Naive thymus-derived CD8-positive, alpha-beta T cell (primary cell): ENCODE measurements around the gene UNC5B. TPM values are rescaled to one million over a fixed set of nuclear protein-coding genes. Genes with fewer than 3 reads are reported as not detected.

Source experiments
- ATAC-seq, 2 donors: fragments of 150-1000 bp; cut with Tn5 transposase in 1 of 2; sonication (Bioruptor Pico), chemical (Tn5 transposase) in 1 of 2; 1 replicate in 1 of 2; 2 replicates in 1 of 2; pipeline ENCODE4 v1.10.0; 2021; ENCODE audit warnings: mild to moderate bottlenecking in 2 of 2, moderate library complexity in 2 of 2
- POLR2A ChIA-PET: fragments of 350-600 bp; sonication (Branson Sonifier 250); formaldehyde crosslinking; loops from one replicate; lab custom pipeline; 2021; ENCODE audit warnings: antibody characterized with exemption; lab: Charles Lee
- DNase-seq, 10 donors: peaks; one replicate each; pipeline versions ENCODE4 v3.0.0 to v3.0.0-alpha.2; 2020 to 2022
- H3K27ac Mint-ChIP-seq, 10 donors: one replicate each; pipeline ENCODE4 v1.8.0; 2020 to 2022; ENCODE audit warnings: mild to moderate bottlenecking in 10 of 10, mixed read lengths in 10 of 10, moderate library complexity in 4 of 10, inconsistent platforms in 1 of 10
- H3K27me3 Mint-ChIP-seq, 5 donors: one replicate each; pipeline ENCODE4 v1.8.0; 2021 to 2022; ENCODE audit warnings: mixed read lengths in 5 of 5
- H3K36me3 Mint-ChIP-seq, 3 donors: one replicate each; pipeline ENCODE4 v1.8.0; 2020 to 2022; ENCODE audit warnings: mixed read lengths in 3 of 3, mild to moderate bottlenecking in 2 of 3, inconsistent platforms in 1 of 3
- H3K4me1 Mint-ChIP-seq, 4 donors: one replicate each; pipeline ENCODE4 v1.8.0; 2021 to 2022; ENCODE audit warnings: mixed read lengths in 4 of 4
- H3K4me3 Mint-ChIP-seq, 10 donors: one replicate each; pipeline ENCODE4 v1.8.0; 2020 to 2022; ENCODE audit warnings: mild to moderate bottlenecking in 10 of 10, mixed read lengths in 10 of 10, moderate library complexity in 6 of 10, inconsistent platforms in 1 of 10
- H3K9me3 Mint-ChIP-seq, 9 donors: one replicate each; pipeline ENCODE4 v1.8.0; 2020 to 2022; ENCODE audit warnings: mixed read lengths in 9 of 9, mild to moderate bottlenecking in 3 of 9, inconsistent platforms in 1 of 9, moderate library complexity in 1 of 9
- polyA plus RNA-seq, 3 donors: library from polyadenylated mRNA; unstranded; fragments of 300-500 nt; fragmentation: Illumina TruSeq; gene quantifications; one replicate each; pipeline ENCODE4 v1.2.3, GENCODE V29; 2021
- total RNA-seq, 8 experiments: library from RNA in 2 of 8; stranded (reverse) in 2 of 8; gene quantifications; one replicate each; pipeline ENCODE4 v1.2.3 and lab custom pipeline; 2021 to 2026

Gene UNC5B
- total RNA-seq = not detected
- polyA plus RNA-seq = under 1 TPM in 1 of 3 donors, not detected in 2; 0.03 TPM
- total RNA-seq (lab: John Stamatoyannopoulos, UW) = 0 to 2.8 (median 0.26) reads per million in 6 experiments

DNA sequence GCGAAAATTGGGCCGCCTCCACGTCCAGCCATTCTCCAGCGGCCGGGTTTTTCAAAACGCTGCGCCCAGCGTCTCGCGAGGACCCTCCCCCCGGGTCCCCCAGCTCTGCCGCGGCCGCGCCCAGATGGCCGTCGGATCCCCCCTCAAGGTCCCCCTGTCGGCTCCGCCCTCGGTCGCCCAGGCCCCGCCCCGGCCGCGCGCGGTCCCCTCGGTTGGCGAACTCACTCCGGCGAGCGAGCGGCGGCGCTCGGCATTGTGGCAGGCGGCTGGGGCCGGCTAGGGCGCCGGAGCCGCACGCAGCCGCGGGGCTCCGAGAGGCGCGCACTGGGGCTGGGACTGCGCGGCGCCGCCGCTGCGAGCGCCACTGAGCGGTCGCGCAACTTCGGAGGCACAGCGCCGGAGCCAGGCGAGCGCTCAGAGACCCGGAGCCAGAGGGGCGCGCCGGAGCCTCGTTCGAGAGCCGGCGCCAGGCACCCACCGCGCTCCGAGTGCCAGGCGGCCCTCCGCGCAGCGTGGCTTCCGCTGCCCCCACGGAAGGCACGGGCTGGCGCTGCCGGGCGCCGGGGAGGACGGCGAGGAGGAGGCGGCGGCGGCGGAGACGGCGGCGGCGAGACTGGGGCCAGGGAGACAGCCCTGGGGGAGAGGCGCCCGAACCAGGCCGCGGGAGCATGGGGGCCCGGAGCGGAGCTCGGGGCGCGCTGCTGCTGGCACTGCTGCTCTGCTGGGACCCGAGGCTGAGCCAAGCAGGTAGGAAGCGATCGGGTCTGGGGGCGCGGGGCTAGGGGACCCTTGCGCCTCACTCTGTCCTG is at the start of gene UNC5B:
UNC5B (plus strand) TSS at position 253 of the 809 bp plus-strand sequence; CDS start at position 669, 416 bp downstream.
- Mint-ChIP-seq H3K27me3 (peaks cover 34 to 67% (median 57%) of the 10 kb centered on the region in 5 donors), H3K36me3 (no peaks in the 10 kb centered on the region), H3K4me3 (peak within 1 kb of the TSS; percentile 65 to 84 (median 76)), H3K9me3 (peaks cover 0 to 2% (median 0%) of the 10 kb centered on the region in 9 donors), H3K27ac (peak within 1 kb of the TSS in 2 of 10 donors; percentile 18 to 35), H3K4me1 (peaks cover 3 to 25% (median 22%) of the 10 kb centered on the region in 4 donors)
- DNase-seq = peak; percentile 25 to 77 (median 41)
- ATAC-seq = peak; percentile 74 to 87
- POLR2A ChIA-PET = no interaction called here

DNA sequence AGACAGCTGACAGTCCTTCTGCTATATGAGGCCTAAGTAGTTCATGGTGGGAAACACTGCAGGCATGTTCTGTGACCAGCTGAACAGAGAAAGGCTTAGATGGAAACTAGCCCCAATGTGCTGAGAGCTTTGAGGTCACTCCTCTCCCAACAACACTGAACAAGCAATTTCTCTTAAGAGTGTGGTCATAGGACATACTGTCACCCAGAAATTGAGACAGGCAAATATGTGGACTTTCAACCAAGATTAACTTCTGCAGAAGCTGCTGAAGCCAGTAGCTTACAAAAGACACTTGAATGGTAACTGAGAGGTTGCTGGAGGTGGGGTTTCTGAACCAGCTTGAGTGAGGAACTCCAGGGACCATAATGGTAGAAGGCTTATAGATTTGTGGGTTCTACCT is 38.9 kb upstream of the UNC5B start:
- H3K9me3 Mint-ChIP-seq = no peaks in the 10 kb centered on the region
- POLR2A ChIA-PET = no interaction called here
- DNase-seq = no peak
- no peaks in the 10 kb centered on the region for H3K36me3 Mint-ChIP-seq
- no peak overlapping the region for H3K27ac Mint-ChIP-seq
- H3K27me3 Mint-ChIP-seq = peaks cover 0 to 4% (median 2%) of the 10 kb centered on the region in 5 donors
- no peak overlapping the region for H3K4me3 Mint-ChIP-seq
- no peaks in the 10 kb centered on the region for H3K4me1 Mint-ChIP-seq
- ATAC-seq = no peak

- Mint-ChIP-seq H3K36me3 (no peaks in the 10 kb centered on the region), H3K9me3 (no peaks in the 10 kb centered on the region), H3K4me3 (no peak overlapping the region), H3K4me1 (peaks cover 0 to 2% (median 0%) of the 10 kb centered on the region in 4 donors), H3K27ac (no peak overlapping the region), H3K27me3 (peaks cover 0 to 4% (median 2%) of the 10 kb centered on the region in 5 donors)
- no peak for ATAC-seq
- DNase-seq = no peak
- POLR2A ChIA-PET = no interaction called here
These were observed 35.7 kb upstream of the UNC5B start for GRCh38 chr10:71176661-71177060.

DNA sequence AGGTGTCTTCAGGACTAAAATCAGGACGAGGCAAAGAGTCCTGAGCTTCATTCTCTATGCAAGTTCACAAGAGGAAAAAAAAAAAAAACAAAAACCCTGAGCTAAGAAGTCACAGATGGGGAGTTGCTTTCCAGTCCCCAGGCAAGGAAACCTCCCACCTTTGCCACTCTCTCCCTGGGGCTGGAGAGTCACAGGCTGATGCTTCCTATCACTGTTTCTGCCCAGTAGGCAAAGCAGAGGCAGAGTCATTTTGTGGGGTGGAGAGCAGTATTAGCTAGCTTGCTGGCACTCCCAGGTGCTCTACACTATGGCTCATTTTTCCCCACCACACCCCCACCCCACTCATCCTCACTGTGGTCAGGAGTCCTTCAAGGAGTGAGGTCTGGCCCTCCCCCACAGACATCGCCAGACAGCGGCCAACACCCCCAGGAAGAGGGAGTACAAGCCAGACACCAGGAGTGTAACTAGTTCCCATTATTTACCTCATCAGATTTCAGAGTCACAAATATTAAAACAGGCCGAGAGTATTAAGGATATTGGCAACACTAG is 34.6 kb upstream of the UNC5B start:
- H3K27ac Mint-ChIP-seq = peak overlapping the region in 1 of 10 donors; percentile 38
- no peaks in the 10 kb centered on the region for H3K9me3 Mint-ChIP-seq
- DNase-seq (no peak), ATAC-seq (no peak)
- POLR2A ChIA-PET = no interaction called here
- H3K4me3 Mint-ChIP-seq = no peak overlapping the region
- no peaks in the 10 kb centered on the region for H3K36me3 Mint-ChIP-seq
- H3K27me3 Mint-ChIP-seq = peaks cover 0 to 4% (median 0%) of the 10 kb centered on the region in 5 donors
- H3K4me1 Mint-ChIP-seq = peaks cover 0 to 2% (median 0%) of the 10 kb centered on the region in 4 donors

DNA sequence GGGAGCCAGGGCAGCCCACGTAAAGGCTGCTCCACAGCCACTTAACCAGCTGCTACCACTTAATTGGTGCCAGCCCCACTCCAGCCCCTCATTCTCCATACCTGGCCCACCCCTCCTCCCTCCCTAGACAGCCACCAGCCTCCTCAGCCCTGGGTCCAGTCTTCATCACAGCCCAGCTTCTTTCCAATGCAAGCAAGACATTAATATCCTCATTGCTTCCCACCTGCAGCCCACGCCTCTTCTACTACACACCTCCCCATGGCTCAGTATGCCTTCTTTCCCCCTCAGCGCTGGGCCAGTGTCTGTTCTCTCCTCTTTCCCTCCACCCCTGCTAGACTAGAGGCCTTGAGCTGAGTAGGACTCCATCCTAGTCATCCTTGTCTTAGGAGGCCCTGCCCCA is 33.5 kb upstream of the UNC5B start:
- Mint-ChIP-seq H3K27ac (peak overlapping the region in 1 of 10 donors; percentile 59), H3K4me3 (no peak overlapping the region), H3K36me3 (no peaks in the 10 kb centered on the region), H3K4me1 (peaks cover 0 to 2% (median 0%) of the 10 kb centered on the region in 4 donors), H3K9me3 (no peaks in the 10 kb centered on the region), H3K27me3 (peaks cover 0 to 4% (median 0%) of the 10 kb centered on the region in 5 donors)
- no peak for DNase-seq
- no peak for ATAC-seq
- POLR2A ChIA-PET = no interaction called here

DNA sequence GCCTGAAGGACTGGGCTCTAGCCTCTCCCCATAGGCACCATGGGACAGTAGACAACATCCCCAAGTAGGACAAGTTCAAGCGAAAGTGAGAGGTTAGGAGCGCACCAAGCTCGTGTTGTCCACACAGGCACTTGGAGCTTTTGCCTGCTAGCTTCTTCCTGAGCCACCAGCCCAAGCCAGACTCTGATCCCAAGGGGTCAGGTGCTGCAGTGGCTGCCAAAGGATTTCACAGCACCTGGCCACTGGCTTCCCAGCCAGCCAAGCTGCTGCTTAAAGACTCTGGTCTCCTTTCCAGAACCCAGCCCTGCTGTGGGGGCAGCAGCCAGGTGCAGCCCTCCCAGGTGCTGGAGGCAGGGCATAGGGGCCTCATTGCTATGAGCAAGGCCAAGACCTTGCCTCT is 33.0 kb upstream of the UNC5B start:
- POLR2A ChIA-PET = no interaction called here
- Mint-ChIP-seq H3K27me3 (peaks cover 0 to 4% (median 0%) of the 10 kb centered on the region in 5 donors), H3K4me1 (peaks cover 0 to 2% (median 0%) of the 10 kb centered on the region in 4 donors), H3K4me3 (no peak overlapping the region), H3K36me3 (no peaks in the 10 kb centered on the region), H3K9me3 (no peaks in the 10 kb centered on the region), H3K27ac (peak overlapping the region in 2 of 10 donors; percentile 56 to 59)
- no peak for DNase-seq
- no peak for ATAC-seq

DNA sequence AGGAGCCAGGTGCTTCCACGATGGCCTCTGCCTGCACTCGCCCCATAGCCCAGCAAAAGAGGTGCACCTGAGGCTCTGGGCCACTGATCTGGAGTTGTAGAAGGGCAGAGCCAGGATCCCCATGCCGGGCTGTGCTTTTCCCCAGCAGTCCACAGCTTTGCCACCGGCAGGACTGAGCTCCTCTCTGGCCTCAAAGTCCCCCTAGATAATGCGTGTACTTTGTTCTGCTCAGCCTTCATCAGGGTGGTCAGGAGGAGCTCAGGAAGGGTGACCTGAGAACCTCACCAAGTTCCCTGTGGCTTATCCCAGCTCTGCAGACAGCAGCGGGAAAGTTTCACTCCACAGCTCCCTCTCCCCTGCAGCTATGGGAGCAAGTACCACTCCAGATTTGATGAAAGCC is 27.9 kb upstream of the UNC5B start:
- H3K4me1 Mint-ChIP-seq = peaks cover 0 to 2% (median 0%) of the 10 kb centered on the region in 4 donors
- H3K27me3 Mint-ChIP-seq = peaks cover 0 to 4% (median 0%) of the 10 kb centered on the region in 5 donors
- H3K36me3 Mint-ChIP-seq = no peaks in the 10 kb centered on the region
- H3K27ac Mint-ChIP-seq = no peak overlapping the region
- no peak for ATAC-seq
- no peak overlapping the region for H3K4me3 Mint-ChIP-seq
- H3K9me3 Mint-ChIP-seq = no peaks in the 10 kb centered on the region
- POLR2A ChIA-PET = no interaction called here
- no peak for DNase-seq

- H3K9me3 Mint-ChIP-seq = no peaks in the 10 kb centered on the region
- peaks cover 0 to 4% (median 0%) of the 10 kb centered on the region in 5 donors for H3K27me3 Mint-ChIP-seq
- ATAC-seq = no peak
- no peaks in the 10 kb centered on the region for H3K36me3 Mint-ChIP-seq
- no peak overlapping the region for H3K4me3 Mint-ChIP-seq
- POLR2A ChIA-PET = no interaction called here
- no peaks in the 10 kb centered on the region for H3K4me1 Mint-ChIP-seq
- DNase-seq = no peak
- H3K27ac Mint-ChIP-seq = no peak overlapping the region
These were observed 27.2 kb upstream of the UNC5B start for GRCh38 chr10:71185209-71185608.

DNA sequence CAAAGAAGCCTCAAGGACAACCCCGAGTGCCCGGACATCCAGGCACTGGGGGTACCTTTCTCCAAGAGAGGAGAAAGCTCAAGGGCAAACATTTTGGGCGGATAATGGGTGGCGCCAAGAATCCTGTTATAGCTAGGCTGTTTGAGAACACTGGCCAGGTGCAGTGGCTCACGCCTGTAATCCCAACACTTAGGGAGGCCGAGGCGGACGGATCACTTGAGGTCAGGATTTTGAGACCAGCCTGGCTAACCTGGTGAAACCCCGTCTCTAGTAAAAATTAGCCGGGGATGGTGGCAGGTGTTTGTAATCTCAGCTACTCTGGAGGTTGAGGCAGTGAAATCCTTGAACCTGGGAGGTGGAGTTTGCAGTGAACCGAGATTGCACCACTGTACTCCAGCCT is 25.2 kb upstream of the UNC5B start:
- no peak for ATAC-seq
- Mint-ChIP-seq H3K36me3 (no peaks in the 10 kb centered on the region), H3K9me3 (no peaks in the 10 kb centered on the region), H3K4me1 (no peaks in the 10 kb centered on the region), H3K27ac (no peak overlapping the region), H3K27me3 (peaks cover 0 to 8% (median 0%) of the 10 kb centered on the region in 5 donors), H3K4me3 (no peak overlapping the region)
- POLR2A ChIA-PET = no interaction called here
- DNase-seq = no peak

DNA sequence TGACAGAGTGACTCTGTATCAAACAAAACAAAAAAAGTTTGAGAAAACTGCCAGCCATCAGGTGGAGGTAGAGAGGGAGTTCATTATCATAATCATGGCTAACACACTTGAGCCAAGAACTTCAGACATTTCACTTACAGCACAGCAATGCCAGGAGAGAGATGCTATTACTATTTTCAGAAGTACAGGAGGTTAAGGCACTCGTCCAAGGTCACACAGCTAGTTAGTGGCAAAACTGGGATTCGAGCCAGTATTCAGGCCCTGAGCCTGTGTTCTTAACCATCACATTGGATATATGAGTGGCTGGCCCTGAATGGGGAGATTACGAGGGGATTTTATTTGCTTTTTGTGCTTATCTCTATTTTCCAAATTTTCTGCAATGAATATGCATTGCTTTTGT is 24.8 kb upstream of the UNC5B start:
- no peaks in the 10 kb centered on the region for H3K4me1 Mint-ChIP-seq
- ATAC-seq (no peak), DNase-seq (no peak)
- no peaks in the 10 kb centered on the region for H3K36me3 Mint-ChIP-seq
- H3K27ac Mint-ChIP-seq = no peak overlapping the region
- no peaks in the 10 kb centered on the region for H3K9me3 Mint-ChIP-seq
- no peak overlapping the region for H3K4me3 Mint-ChIP-seq
- peaks cover 0 to 8% (median 0%) of the 10 kb centered on the region in 5 donors for H3K27me3 Mint-ChIP-seq
- POLR2A ChIA-PET = no interaction called here

DNA sequence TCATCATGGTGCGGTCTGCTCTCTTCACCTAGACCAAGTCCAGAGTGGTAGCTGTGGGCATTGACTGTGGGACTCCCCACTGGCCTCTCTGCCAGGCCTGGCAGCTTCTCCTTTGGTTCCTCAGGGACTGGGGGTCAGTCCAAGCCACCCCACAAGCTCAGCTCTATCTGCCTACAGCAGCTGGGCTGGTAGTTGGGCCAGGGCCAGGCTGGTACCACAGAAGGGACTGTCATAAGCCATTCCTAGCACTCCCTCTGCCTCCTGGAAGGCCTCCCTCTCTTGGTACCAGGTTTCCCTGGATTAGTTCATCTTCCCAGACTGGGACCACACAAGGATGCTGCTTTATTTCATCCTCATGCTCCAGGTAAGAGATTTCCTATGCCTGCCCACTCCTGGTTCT is 24.2 kb upstream of the UNC5B start:
- no peak for ATAC-seq
- H3K36me3 Mint-ChIP-seq = no peaks in the 10 kb centered on the region
- no peak overlapping the region for H3K4me3 Mint-ChIP-seq
- no peak overlapping the region for H3K27ac Mint-ChIP-seq
- peaks cover 0 to 8% (median 0%) of the 10 kb centered on the region in 5 donors for H3K27me3 Mint-ChIP-seq
- no peak for DNase-seq
- H3K9me3 Mint-ChIP-seq = no peaks in the 10 kb centered on the region
- H3K4me1 Mint-ChIP-seq = no peaks in the 10 kb centered on the region
- POLR2A ChIA-PET = no interaction called here

DNA sequence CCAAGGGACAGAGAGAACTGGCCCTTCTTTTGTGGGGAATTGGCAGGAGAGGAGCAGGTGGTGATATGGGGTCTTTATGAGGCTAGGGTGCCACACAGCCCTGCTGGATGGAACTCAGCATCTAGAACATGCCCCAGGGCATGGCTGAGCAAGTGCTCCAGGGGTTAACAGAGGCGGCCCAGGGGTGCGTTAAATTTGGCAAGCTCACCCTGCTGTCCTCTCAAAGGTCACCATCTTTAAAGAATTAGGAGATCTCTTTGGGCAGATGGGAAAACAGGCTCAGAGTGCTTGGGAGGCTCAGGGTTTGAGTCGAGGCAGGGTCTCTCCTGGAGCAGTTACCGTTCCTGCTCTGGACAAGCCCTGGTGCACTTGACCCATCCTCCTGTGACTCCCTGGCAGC is 21.4 kb upstream of the UNC5B start:
- Mint-ChIP-seq H3K9me3 (peaks cover 0 to 4% (median 0%) of the 10 kb centered on the region in 9 donors), H3K4me3 (no peak overlapping the region), H3K27ac (no peak overlapping the region), H3K36me3 (no peaks in the 10 kb centered on the region), H3K4me1 (peaks cover 0 to 4% (median 0%) of the 10 kb centered on the region in 4 donors), H3K27me3 (peaks cover 0 to 8% (median 0%) of the 10 kb centered on the region in 5 donors)
- DNase-seq (no peak), ATAC-seq (no peak)
- POLR2A ChIA-PET = no interaction called here

- POLR2A ChIA-PET = no interaction called here
- Mint-ChIP-seq H3K27me3 (peaks cover 0 to 8% (median 0%) of the 10 kb centered on the region in 5 donors), H3K36me3 (no peaks in the 10 kb centered on the region), H3K4me3 (no peak overlapping the region), H3K9me3 (peaks cover 0 to 7% (median 0%) of the 10 kb centered on the region in 9 donors), H3K4me1 (peaks cover 0 to 4% (median 0%) of the 10 kb centered on the region in 4 donors), H3K27ac (no peak overlapping the region)
- no peak for ATAC-seq
- no peak for DNase-seq
These were observed 20.8 kb upstream of the UNC5B start for GRCh38 chr10:71191551-71192076.
